ENCODE data around the gene SLIT3. TPM values are rescaled to one million over a fixed set of nuclear protein-coding genes. Genes with fewer than 3 reads are reported as not detected.

SLIT3 gene
- total RNA-seq, 2 experiments from 2014 or later: not detected

- Histone ChIP-seq H3K27ac (ENCODE audit: low read depth in 1 of 2, low read length in 2 of 2) (no peak overlapping the region), H3K27me3 (ENCODE audit: control insufficient read depth in 1 of 2, insufficient read depth in 2 of 2, low read length in 2 of 2) (peaks cover 0 to 4% of the 10 kb centered on the region in 2 experiments), H3K4me1 (ENCODE audit: insufficient read depth, low read length) (no peaks in the 10 kb centered on the region), H3K9me3 (ENCODE audit: control insufficient read depth in 1 of 2, insufficient read depth in 1 of 2, low read length in 2 of 2) (no peaks in the 10 kb centered on the region), H3K36me3 (ENCODE audit: insufficient read depth, low read length) (no peaks in the 10 kb centered on the region), H3K4me3 (ENCODE audit: low read length) (no peak overlapping the region)
- POLR2A ChIA-PET: no interaction called here
- Mint-ChIP-seq H3K4me1 (ENCODE audit: low read depth) (no peaks in the 10 kb centered on the region), H3K9me3 (no peaks in the 10 kb centered on the region), H3K27ac (no peak overlapping the region), H3K36me3 (ENCODE audit: low read depth) (no peaks in the 10 kb centered on the region), H3K4me3 (no peak overlapping the region), H3K27me3 (peaks cover 10% of the 10 kb centered on the region)
- DNase-seq (no peak), ATAC-seq (ENCODE audit: poor library complexity) (no peak)
- no peak for TF ChIP-seq CTCF (IDR thresholded peaks at IDR 0.05)
- CTCF ChIA-PET: no interaction called here
- intact Hi-C loops (cut with DNase I, micrococcal nuclease): no loop called here
These were observed 297.9 kb downstream of the SLIT3 start for GRCh38 chr5:169002953-169003555.

- H3K36me3 ChIP-seq (ENCODE audit: insufficient read depth, low read length): no peaks in the 10 kb centered on the region
- intact Hi-C loops (cut with DNase I, micrococcal nuclease): no loop called here
- no peak overlapping the region for H3K27ac ChIP-seq (ENCODE audit: low read depth in 1 of 2, low read length in 2 of 2)
- POLR2A ChIA-PET: no interaction called here
- no peak for TF ChIP-seq CTCF (IDR thresholded peaks at IDR 0.05)
- no peaks in the 10 kb centered on the region for H3K4me1 ChIP-seq (ENCODE audit: insufficient read depth, low read length)
- no peak for DNase-seq
- H3K4me3 ChIP-seq (ENCODE audit: low read length): no peak overlapping the region
- peaks cover 0 to 4% of the 10 kb centered on the region in 2 experiments for H3K27me3 ChIP-seq (ENCODE audit: control insufficient read depth in 1 of 2, insufficient read depth in 2 of 2, low read length in 2 of 2)
- H3K36me3 Mint-ChIP-seq (ENCODE audit: low read depth): no peaks in the 10 kb centered on the region
- ATAC-seq (ENCODE audit: poor library complexity): no peak
- CTCF ChIA-PET: no interaction called here
- H3K9me3 ChIP-seq (ENCODE audit: control insufficient read depth in 1 of 2, insufficient read depth in 1 of 2, low read length in 2 of 2): no peaks in the 10 kb centered on the region
- H3K4me1 Mint-ChIP-seq (ENCODE audit: low read depth): no peaks in the 10 kb centered on the region
- H3K4me3 Mint-ChIP-seq: no peak overlapping the region
- no peaks in the 10 kb centered on the region for H3K9me3 Mint-ChIP-seq
- H3K27me3 Mint-ChIP-seq: peaks cover 19% of the 10 kb centered on the region
- H3K27ac Mint-ChIP-seq: no peak overlapping the region
These were observed 299.5 kb downstream of the SLIT3 start for GRCh38 chr5:169001394-169001793.

GRCh38 chr5:168995024-168995423 lies 305.9 kb downstream of the SLIT3 start:
- ATAC-seq (ENCODE audit: poor library complexity): no peak

More at GRCh38 chr5:168995024-168995423, 305.9 kb downstream of the SLIT3 start:
- no peak for DNase-seq
- peaks cover 0 to 4% of the 10 kb centered on the region in 2 experiments for H3K27me3 ChIP-seq (ENCODE audit: control insufficient read depth in 1 of 2, insufficient read depth in 2 of 2, low read length in 2 of 2)
- no peak overlapping the region for H3K4me3 ChIP-seq (ENCODE audit: low read length)
- Mint-ChIP-seq H3K4me3 (no peak overlapping the region), H3K9me3 (no peaks in the 10 kb centered on the region), H3K4me1 (ENCODE audit: low read depth) (no peaks in the 10 kb centered on the region), H3K27ac (no peak overlapping the region), H3K27me3 (peaks cover 15% of the 10 kb centered on the region), H3K36me3 (ENCODE audit: low read depth) (no peaks in the 10 kb centered on the region)
- POLR2A ChIA-PET: no interaction called here
- intact Hi-C loops (cut with DNase I, micrococcal nuclease): no loop called here
- CTCF ChIA-PET: no interaction called here
- no peaks in the 10 kb centered on the region for H3K36me3 ChIP-seq (ENCODE audit: insufficient read depth, low read length)
- no peak for TF ChIP-seq CTCF (IDR thresholded peaks at IDR 0.05)
- no peaks in the 10 kb centered on the region for H3K9me3 ChIP-seq (ENCODE audit: control insufficient read depth in 1 of 2, insufficient read depth in 1 of 2, low read length in 2 of 2)
- H3K27ac ChIP-seq (ENCODE audit: low read depth in 1 of 2, low read length in 2 of 2): no peak overlapping the region
- no peaks in the 10 kb centered on the region for H3K4me1 ChIP-seq (ENCODE audit: insufficient read depth, low read length)
